Measurements from ENCODE around the gene ZIC1. TPM values are rescaled to one million over a fixed set of nuclear protein-coding genes. Genes with fewer than 3 reads are reported as not detected.

The ZIC1 gene
- total and polyA plus RNA-seq, 2 of the 4 experiments (the other 2 are of a cell fraction): not detected

DNA sequence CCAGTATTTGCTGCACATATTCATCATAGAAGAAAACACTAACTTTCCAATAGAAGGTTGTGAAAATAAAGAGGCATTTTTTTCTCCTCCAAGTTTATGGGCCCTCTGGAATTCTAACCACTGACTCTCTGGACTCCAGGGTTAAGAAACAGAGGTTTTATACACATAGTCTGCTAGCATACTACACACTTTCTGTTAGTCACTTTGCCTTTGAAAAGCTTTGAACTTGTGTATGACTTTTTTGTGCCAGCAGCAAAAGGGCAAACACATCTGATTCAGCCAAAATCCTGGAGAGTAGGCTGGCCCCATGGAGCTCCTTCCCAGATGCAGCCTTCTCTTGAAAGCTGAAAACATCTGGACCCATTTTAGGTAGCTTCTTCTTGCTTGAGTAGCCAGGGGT lies 9.1 kb upstream of the ZIC1 start:
- TF ChIP-seq MAFK (IDR thresholded peaks at IDR 0.05; ENCODE audit: low read depth, low read length) (no peak), RFX5 (IDR thresholded peaks at IDR 0.05; ENCODE audit: low read depth, low read length) (no peak), BHLHE40 (IDR thresholded peaks at IDR 0.05; ENCODE audit: low read depth, low read length) (no peak), POLR2A (IDR thresholded peaks at IDR 0.05; ENCODE audit: low read depth, low read length) (no peak), SMC3 (IDR thresholded peaks at IDR 0.05; ENCODE audit: low read depth, low read length) (no peak), MXI1 (IDR thresholded peaks at IDR 0.05; ENCODE audit: borderline replicate concordance, low read depth, low read length) (no peak), FOS (IDR thresholded peaks at IDR 0.05; ENCODE audit: low read depth, low read length) (no peak), CEBPB (IDR thresholded peaks at IDR 0.05; ENCODE audit: low read depth, low read length) (no peak), RCOR1 (IDR thresholded peaks at IDR 0.05; ENCODE audit: insufficient replicate concordance, low read length) (no peak)
- TF ChIP-seq, protein P1, sequence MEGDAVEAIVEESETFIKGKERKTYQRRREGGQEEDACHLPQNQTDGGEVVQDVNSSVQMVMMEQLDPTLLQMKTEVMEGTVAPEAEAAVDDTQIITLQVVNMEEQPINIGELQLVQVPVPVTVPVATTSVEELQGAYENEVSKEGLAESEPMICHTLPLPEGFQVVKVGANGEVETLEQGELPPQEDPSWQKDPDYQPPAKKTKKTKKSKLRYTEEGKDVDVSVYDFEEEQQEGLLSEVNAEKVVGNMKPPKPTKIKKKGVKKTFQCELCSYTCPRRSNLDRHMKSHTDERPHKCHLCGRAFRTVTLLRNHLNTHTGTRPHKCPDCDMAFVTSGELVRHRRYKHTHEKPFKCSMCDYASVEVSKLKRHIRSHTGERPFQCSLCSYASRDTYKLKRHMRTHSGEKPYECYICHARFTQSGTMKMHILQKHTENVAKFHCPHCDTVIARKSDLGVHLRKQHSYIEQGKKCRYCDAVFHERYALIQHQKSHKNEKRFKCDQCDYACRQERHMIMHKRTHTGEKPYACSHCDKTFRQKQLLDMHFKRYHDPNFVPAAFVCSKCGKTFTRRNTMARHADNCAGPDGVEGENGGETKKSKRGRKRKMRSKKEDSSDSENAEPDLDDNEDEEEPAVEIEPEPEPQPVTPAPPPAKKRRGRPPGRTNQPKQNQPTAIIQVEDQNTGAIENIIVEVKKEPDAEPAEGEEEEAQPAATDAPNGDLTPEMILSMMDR (conservative IDR thresholded peaks at IDR 0.05; ENCODE audit: low read depth, low read length): no peak
- TF ChIP-seq, protein P2, sequence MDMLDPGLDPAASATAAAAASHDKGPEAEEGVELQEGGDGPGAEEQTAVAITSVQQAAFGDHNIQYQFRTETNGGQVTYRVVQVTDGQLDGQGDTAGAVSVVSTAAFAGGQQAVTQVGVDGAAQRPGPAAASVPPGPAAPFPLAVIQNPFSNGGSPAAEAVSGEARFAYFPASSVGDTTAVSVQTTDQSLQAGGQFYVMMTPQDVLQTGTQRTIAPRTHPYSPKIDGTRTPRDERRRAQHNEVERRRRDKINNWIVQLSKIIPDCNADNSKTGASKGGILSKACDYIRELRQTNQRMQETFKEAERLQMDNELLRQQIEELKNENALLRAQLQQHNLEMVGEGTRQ (IDR thresholded peaks at IDR 0.05; ENCODE audit: low read depth, low read length): no peak
- H3K4ac ChIP-seq (ENCODE audit: low read depth, low read length): no peak overlapping the region
- no peak overlapping the region for H2AK5ac ChIP-seq (ENCODE audit: low read depth, low read length)
- H3K36me3 ChIP-seq (ENCODE audit: control insufficient read depth, insufficient read depth, low read length): no peaks in the 10 kb centered on the region
- no peak overlapping the region for H2AFZ ChIP-seq (replicated peaks; ENCODE audit: low read length, poor library complexity)
- no peak overlapping the region for H3K14ac ChIP-seq (replicated peaks; ENCODE audit: low read depth, low read length)
- H3K56ac ChIP-seq (ENCODE audit: extremely low read depth, insufficient read depth, low read length): no peak overlapping the region
- no peak overlapping the region for H3K23ac ChIP-seq (ENCODE audit: low read depth, low read length)
- dilution Hi-C loops (cut with HindIII; ENCODE audit: low sequenced_read_pairs, unreplicated experiment) (no loop called here), in situ Hi-C loops (cut with MboI; ENCODE audit: low sequenced_read_pairs) (no loop called here), intact Hi-C loops (cut with micrococcal nuclease) (no loop called here)
- no peaks in the 10 kb centered on the region for H3K4me1 ChIP-seq (ENCODE audit: control insufficient read depth, insufficient read depth, low read length)
- H3K27ac ChIP-seq (ENCODE audit: insufficient read depth, low read length): no peak overlapping the region
- ATAC-seq (ENCODE audit: low read depth) (no peak), DNase-seq (no peak)
- H4K8ac ChIP-seq (ENCODE audit: low read depth in 2 of 2, low read length in 2 of 2): no peak overlapping the region
- no TSS peak for BruUV-seq (replicated peaks)
- peaks cover 74% of the 10 kb centered on the region for H3K27me3 ChIP-seq (ENCODE audit: control insufficient read depth, insufficient read depth, low read length)
- H3K4me3 ChIP-seq (ENCODE audit: insufficient read depth, low read depth, low read length): no peak overlapping the region
- no peak overlapping the region for H3K9ac ChIP-seq (ENCODE audit: low read depth, low read length)
- no peak overlapping the region for H2BK15ac ChIP-seq (ENCODE audit: low read depth, low read length)
- no peak overlapping the region for H2AK9ac ChIP-seq (replicated peaks; ENCODE audit: low read depth, low read length, poor library complexity)
- no peaks in the 10 kb centered on the region for H3K9me1 ChIP-seq (ENCODE audit: insufficient read depth, low read length)
- H4K91ac ChIP-seq (ENCODE audit: insufficient read depth, low read depth, low read length): no peak overlapping the region
- H4K20me1 ChIP-seq (ENCODE audit: insufficient read depth, low read length): no peaks in the 10 kb centered on the region
- no peak overlapping the region for H3K18ac ChIP-seq (ENCODE audit: low read depth, low read length)
- H3K4me2 ChIP-seq (ENCODE audit: low read depth, low read length): no peak overlapping the region
- no peak overlapping the region for H2BK20ac ChIP-seq (ENCODE audit: low read depth, low read length)
- no peak overlapping the region for H2BK5ac ChIP-seq (ENCODE audit: low read depth, low read length, poor library complexity, severe bottlenecking)
- H4K5ac ChIP-seq (ENCODE audit: low read depth, low read length): no peak overlapping the region
- no peak overlapping the region for H2BK120ac ChIP-seq (ENCODE audit: low read depth, low read length)
- no peaks in the 10 kb centered on the region for H3K79me1 ChIP-seq (ENCODE audit: low read depth in 1 of 2, low read length in 2 of 2)
- ChIA-PET CTCF (no interaction called here), POLR2A (ENCODE audit: unreplicated experiment) (no interaction called here)
- peaks cover 14% of the 10 kb centered on the region; the same call in 1 of the 2 replicates for H3K9me3 ChIP-seq (ENCODE audit: control insufficient read depth, insufficient read depth, low read length)

All from IMR-90 (cell line).